AG04449 (cell line): Measurements from ENCODE around the gene RBMX.
A peak's percentile ranks its signal among the peaks of the same experiment; 100 is the strongest.
"Not testable (repeated sequence)": the region's sequence is repeated elsewhere in the genome, so short reads cannot be mapped to it uniquely, and the experiment has no call there.

ENCODE experiments used
- CTCF ChIA-PET: fragments of 350-600 bp; formaldehyde crosslinking; extraction: SDS; loops from one replicate; lab custom pipeline; 2021; ENCODE audit warnings: antibody characterized with exemption; lab: Yijun Ruan, JAX
- POLR2A ChIA-PET: fragments of 400-600, 350-600 bp; formaldehyde crosslinking; extraction: SDS; loops from one replicate; lab custom pipeline; 2020; ENCODE audit warnings: antibody characterized with exemption, inconsistent platforms; lab: Yijun Ruan, JAX
- DNase-seq: peaks from one replicate; pipeline ENCODE4 v3.0.0-alpha.2; 2010; ENCODE audit warnings: low read depth, low spot score
- H3K4me3 ChIP-seq: 2 replicates; pipeline ENCODE4 v1.5.1; 2011; ENCODE audit warnings: low read depth, mild to moderate bottlenecking, control low read depth, low read length
- CTCF ChIP-seq: IDR thresholded peaks from one replicate; pipeline ENCODE4 v1.5.1; 2011; ENCODE audit warnings: mild to moderate bottlenecking, moderate library complexity, low read length, control low read depth, inconsistent platforms; ENCODE audit not compliant: insufficient read depth; ENCODE audit errors: missing control alignments

The RBMX gene

GRCh38 chrX:136909706-136910564, 29.4 kb upstream of the RBMX start:
- POLR2A ChIA-PET: interaction anchor here (1.5 kb wide), 1 partner anchor 30 kb away, joined by 8 read pairs; the partner anchor contains the start of gene RBMX

GRCh38 chrX:136909119-136909705, 28.7 kb upstream of the RBMX start:
- no peak for DNase-seq
- no peak for TF ChIP-seq CTCF
- ChIA-PET CTCF (interaction anchor here (2.7 kb wide), 1 partner anchor 16 kb away, joined by 7 read pairs; no protein-coding TSS in a partner anchor), POLR2A (interaction anchor here (1.5 kb wide), 1 partner anchor 29 kb away, joined by 8 read pairs; the partner anchor contains the start of gene RBMX)
- H3K4me3 ChIP-seq: peak overlapping the region; percentile 65

More at GRCh38 chrX:136909706-136910564, 29.4 kb upstream of the RBMX start:
- peak; percentile 50 for DNase-seq
- CTCF ChIA-PET: interaction anchor here (2.7 kb wide), 1 partner anchor 16 kb away, joined by 7 read pairs; no protein-coding TSS in a partner anchor
- TF ChIP-seq CTCF: no peak
- H3K4me3 ChIP-seq: peak overlapping the region; percentile 65

GRCh38 chrX:136907621-136908020, 27.1 kb upstream of the RBMX start:
- ChIA-PET CTCF (no interaction called here), POLR2A (interaction anchor here (1.1 kb wide), 1 partner anchor 27 kb away, joined by 5 read pairs; the partner anchor contains the start of gene RBMX)
- TF ChIP-seq CTCF: no peak
- DNase-seq: no peak
- H3K4me3 ChIP-seq: no peak overlapping the region

- ChIA-PET POLR2A (interaction anchor here (1.1 kb wide), 1 partner anchor 26 kb away, joined by 5 read pairs; the partner anchor contains the start of gene RBMX), CTCF (no interaction called here)
- no peak overlapping the region for H3K4me3 ChIP-seq
- TF ChIP-seq CTCF: no peak
- no peak for DNase-seq
Measured at GRCh38 chrX:136906921-136907510, 26.5 kb upstream of the RBMX start.

DNA sequence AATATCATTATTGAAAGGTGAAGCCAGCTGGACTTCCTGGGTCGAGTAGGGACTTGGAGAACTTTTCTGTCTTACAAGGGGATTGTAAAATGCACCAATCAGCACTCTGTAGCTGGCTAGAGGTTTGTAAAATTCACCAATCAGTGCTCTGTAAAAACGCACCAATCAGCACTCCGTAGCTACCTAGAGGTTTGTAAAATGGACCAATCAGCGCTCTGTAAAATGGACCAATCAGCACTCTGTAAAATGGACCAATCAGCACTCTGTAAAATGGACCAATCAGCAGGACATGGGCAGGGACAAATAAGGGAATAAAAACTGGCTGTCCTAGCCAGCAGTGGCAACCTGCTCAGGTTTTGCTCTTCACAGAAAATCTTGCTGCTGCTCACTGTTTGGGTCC, 23.5 kb upstream of the RBMX start:
- POLR2A ChIA-PET, H3K4me3 ChIP-seq, DNase-seq, CTCF ChIA-PET: not testable (repeated sequence)

DNA sequence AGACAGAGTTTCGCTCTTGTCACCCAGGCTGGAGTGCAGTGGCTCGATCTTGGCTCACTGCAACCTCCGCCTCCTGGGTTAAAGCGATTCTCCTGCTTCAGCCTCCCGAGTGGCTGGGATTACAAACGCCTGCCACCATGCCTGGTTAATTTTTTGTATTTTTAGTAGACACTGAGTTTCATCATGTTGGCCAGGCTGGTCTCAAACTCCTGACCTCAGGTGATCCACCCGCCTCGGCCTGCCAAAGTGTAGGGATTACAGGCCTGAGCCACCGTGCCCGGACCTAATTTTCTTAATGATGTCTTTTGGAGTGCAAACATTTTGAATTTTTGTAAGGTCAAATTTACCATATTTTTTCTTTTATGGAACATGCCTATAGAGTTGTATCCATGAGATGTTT, 19.5 kb upstream of the RBMX start:
- DNase-seq, POLR2A ChIA-PET, H3K4me3 ChIP-seq, CTCF ChIA-PET: not testable (repeated sequence)

DNA sequence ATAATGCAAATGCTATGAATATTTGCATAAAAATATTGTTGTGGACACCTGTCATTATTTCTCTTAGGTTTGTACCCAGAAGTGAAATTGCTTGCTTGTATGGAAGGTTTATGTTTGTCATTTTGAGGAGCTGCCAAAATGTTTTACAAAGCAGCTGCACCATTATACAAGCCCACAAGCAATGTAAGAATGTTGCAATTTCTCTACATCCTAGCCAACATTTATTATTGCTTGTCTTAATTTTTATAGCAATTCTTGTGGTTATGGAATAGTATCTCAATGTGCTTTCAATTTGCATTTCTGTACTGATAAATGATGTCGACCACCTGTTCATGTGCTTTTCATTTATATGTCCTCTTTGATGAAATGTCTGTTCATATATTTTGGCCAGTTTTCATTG, 18.7 kb upstream of the RBMX start:
- H3K4me3 ChIP-seq: no peak overlapping the region
- POLR2A ChIA-PET: interaction anchor here (1.0 kb wide), 1 partner anchor 18 kb away, joined by 5 read pairs; the partner anchor contains the start of gene RBMX
- DNase-seq: no peak
- no peak for TF ChIP-seq CTCF
- CTCF ChIA-PET: no interaction called here

- CTCF ChIA-PET, DNase-seq, H3K4me3 ChIP-seq: not testable (repeated sequence)
- POLR2A ChIA-PET: interaction anchor here (1.0 kb wide), 1 partner anchor 18 kb away, joined by 5 read pairs; the partner anchor contains the start of gene RBMX
Measured at GRCh38 chrX:136898752-136899151, 18.2 kb upstream of the RBMX start.
